GM23338 (cell line): Measurements from ENCODE around the gene LMOD3.

Experiments used
- EZH2 ChIP-seq: fragments of 200-600 bp; sonication (generic); IDR thresholded peaks from one replicate; pipeline ENCODE4 v1.8.0; 2017; ENCODE audit warnings: antibody characterized with exemption, mild to moderate bottlenecking, low read depth; ENCODE audit not compliant: unreplicated experiment
- EZH2phosphoT487 ChIP-seq: fragments of 200-600 bp; sonication (generic); IDR thresholded peaks from one replicate; pipeline ENCODE4 v1.8.1; 2018; ENCODE audit warnings: antibody characterized with exemption; ENCODE audit not compliant: unreplicated experiment
- NANOG ChIP-seq: IDR thresholded peaks from 2 replicates; pipeline ENCODE4 v1.6.1; 2016; ENCODE audit warnings: antibody characterized with exemption, borderline replicate concordance
- POLR2AphosphoS5 ChIP-seq: IDR thresholded peaks from 2 replicates; pipeline ENCODE4 v1.6.1; 2016; ENCODE audit warnings: antibody characterized with exemption, low read depth
- ZNF114 ChIP-seq: fragments of 250-450 bp; sonication (Bioruptor Pico); IDR thresholded peaks from 2 replicates; pipeline ENCODE4 v1.5.0; 2020; ENCODE audit warnings: mild to moderate bottlenecking, moderate library complexity
- TF ChIP-seq, protein P1 (sequence below), 2 experiments: fragments of 200-600 bp in 1 of 2; sonication (generic) in 1 of 2; conservative IDR thresholded peaks; 2 replicates each; pipeline versions ENCODE4 v1.5.1 to v1.6.1; 2016 to 2017; ENCODE audit warnings: antibody characterized with exemption in 2 of 2, low read depth in 2 of 2, mild to moderate bottlenecking in 2 of 2, moderate library complexity in 1 of 2
- TF ChIP-seq, protein P2 (sequence below): IDR thresholded peaks from one replicate; pipeline ENCODE4 v1.6.1; 2018; ENCODE audit warnings: antibody characterized with exemption; ENCODE audit not compliant: unreplicated experiment

- TF ChIP-seq, protein P1, sequence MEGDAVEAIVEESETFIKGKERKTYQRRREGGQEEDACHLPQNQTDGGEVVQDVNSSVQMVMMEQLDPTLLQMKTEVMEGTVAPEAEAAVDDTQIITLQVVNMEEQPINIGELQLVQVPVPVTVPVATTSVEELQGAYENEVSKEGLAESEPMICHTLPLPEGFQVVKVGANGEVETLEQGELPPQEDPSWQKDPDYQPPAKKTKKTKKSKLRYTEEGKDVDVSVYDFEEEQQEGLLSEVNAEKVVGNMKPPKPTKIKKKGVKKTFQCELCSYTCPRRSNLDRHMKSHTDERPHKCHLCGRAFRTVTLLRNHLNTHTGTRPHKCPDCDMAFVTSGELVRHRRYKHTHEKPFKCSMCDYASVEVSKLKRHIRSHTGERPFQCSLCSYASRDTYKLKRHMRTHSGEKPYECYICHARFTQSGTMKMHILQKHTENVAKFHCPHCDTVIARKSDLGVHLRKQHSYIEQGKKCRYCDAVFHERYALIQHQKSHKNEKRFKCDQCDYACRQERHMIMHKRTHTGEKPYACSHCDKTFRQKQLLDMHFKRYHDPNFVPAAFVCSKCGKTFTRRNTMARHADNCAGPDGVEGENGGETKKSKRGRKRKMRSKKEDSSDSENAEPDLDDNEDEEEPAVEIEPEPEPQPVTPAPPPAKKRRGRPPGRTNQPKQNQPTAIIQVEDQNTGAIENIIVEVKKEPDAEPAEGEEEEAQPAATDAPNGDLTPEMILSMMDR (conservative IDR thresholded peaks at IDR 0.05; ENCODE audit: low read depth in 2 of 2), result no peak
- TF ChIP-seq POLR2AphosphoS5 (no peak), EZH2phosphoT487 (no peak), ZNF114 (CRISPR knock-in tag) (no peak), EZH2 (no peak), NANOG (no peak)
- TF ChIP-seq, protein P2, sequence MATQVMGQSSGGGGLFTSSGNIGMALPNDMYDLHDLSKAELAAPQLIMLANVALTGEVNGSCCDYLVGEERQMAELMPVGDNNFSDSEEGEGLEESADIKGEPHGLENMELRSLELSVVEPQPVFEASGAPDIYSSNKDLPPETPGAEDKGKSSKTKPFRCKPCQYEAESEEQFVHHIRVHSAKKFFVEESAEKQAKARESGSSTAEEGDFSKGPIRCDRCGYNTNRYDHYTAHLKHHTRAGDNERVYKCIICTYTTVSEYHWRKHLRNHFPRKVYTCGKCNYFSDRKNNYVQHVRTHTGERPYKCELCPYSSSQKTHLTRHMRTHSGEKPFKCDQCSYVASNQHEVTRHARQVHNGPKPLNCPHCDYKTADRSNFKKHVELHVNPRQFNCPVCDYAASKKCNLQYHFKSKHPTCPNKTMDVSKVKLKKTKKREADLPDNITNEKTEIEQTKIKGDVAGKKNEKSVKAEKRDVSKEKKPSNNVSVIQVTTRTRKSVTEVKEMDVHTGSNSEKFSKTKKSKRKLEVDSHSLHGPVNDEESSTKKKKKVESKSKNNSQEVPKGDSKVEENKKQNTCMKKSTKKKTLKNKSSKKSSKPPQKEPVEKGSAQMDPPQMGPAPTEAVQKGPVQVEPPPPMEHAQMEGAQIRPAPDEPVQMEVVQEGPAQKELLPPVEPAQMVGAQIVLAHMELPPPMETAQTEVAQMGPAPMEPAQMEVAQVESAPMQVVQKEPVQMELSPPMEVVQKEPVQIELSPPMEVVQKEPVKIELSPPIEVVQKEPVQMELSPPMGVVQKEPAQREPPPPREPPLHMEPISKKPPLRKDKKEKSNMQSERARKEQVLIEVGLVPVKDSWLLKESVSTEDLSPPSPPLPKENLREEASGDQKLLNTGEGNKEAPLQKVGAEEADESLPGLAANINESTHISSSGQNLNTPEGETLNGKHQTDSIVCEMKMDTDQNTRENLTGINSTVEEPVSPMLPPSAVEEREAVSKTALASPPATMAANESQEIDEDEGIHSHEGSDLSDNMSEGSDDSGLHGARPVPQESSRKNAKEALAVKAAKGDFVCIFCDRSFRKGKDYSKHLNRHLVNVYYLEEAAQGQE, result no peak
These were observed 30.3 kb downstream of the LMOD3 start for GRCh38 chr3:69092030-69092516.
